HCT116 (cell line): Measurements from ENCODE around the gene RNF227. TPM values are rescaled to one million over a fixed set of nuclear protein-coding genes. Genes with fewer than 3 reads are reported as not detected.

Experiments used
- ATAC-seq: fragments of 200-7000 bp; cut with Tn5 transposase; 2 replicates; pipeline ENCODE4 v1.9.1; 2020; ENCODE audit warnings: mild to moderate bottlenecking, moderate library complexity
- BruUV-seq: library from RNA; stranded (reverse); fragments of 400-500 nt; replicated peaks from 2 replicates; lab custom pipeline; 2021; lab: Mats Ljungman, UMichigan
- CTCF ChIA-PET: fragments of 300-600 bp; sonication (Branson Sonifier 250); formaldehyde crosslinking; loops from one replicate; lab custom pipeline; 2021; ENCODE audit warnings: antibody characterized with exemption; lab: Charles Lee
- POLR2A ChIA-PET: fragments of 300-600, 350-600 bp; sonication (Branson Sonifier 250); formaldehyde crosslinking; loops from one replicate; lab custom pipeline; 2021; ENCODE audit warnings: antibody characterized with exemption; lab: Charles Lee
- RAD21 ChIA-PET, 2 experiments: fragments of 300-600 bp; sonication (Branson Sonifier 250); formaldehyde crosslinking; loops; one replicate each; lab custom pipeline; 2023; ENCODE audit warnings: low total read pairs in 2 of 2; ENCODE audit not compliant: uncharacterized antibody in 2 of 2, unreplicated experiment in 2 of 2, low non-redundant PET in 1 of 2; lab: Charles Lee
- DNase-seq: peaks from one replicate; pipeline ENCODE4 v3.0.0-alpha.2; 2010; ENCODE audit warnings: low read depth, low spot score
- H2AFZ ChIP-seq: fragments of 200-600 bp; shearing (Covaris generic), sonication (generic); 2 replicates; pipeline ENCODE4 v1.6.1; 2017; ENCODE audit warnings: low read depth, mixed run types, mixed read lengths, antibody characterized with exemption, low read length; ENCODE audit not compliant: poor library complexity, severe bottlenecking
- H3K27ac ChIP-seq: 2 replicates; pipeline ENCODE4 v1.5.1; 2012; ENCODE audit warnings: low read depth, low read length
- H3K27me3 ChIP-seq: fragments of 200-600 bp; sonication (generic); 2 replicates; pipeline ENCODE4 v1.6.1; 2016; ENCODE audit warnings: mixed run types, low read length, mixed read lengths; ENCODE audit not compliant: insufficient read depth
- H3K36me3 ChIP-seq, 2 experiments: fragments of 200-500 bp in 1 of 2; fragments of 200-600 bp in 1 of 2; sonication (Bioruptor generic) in 1 of 2; sonication (generic) in 1 of 2; 2 replicates each; pipeline versions ENCODE4 v1.5.1 to v1.6.1; 2014 to 2016; ENCODE audit warnings: low read length in 2 of 2, inconsistent platforms in 1 of 2, mixed read lengths in 1 of 2, mixed run types in 1 of 2; ENCODE audit not compliant: insufficient read depth in 2 of 2, control insufficient read depth in 1 of 2
- H3K4me1 ChIP-seq, 2 experiments: fragments of 200-600 bp in 1 of 2; sonication (generic) in 1 of 2; 2 replicates each; pipeline versions ENCODE4 v1.5.1 to v1.6.1; 2012 to 2017; ENCODE audit warnings: low read length in 2 of 2, inconsistent platforms in 1 of 2, mild to moderate bottlenecking in 1 of 2, mixed read lengths in 1 of 2, mixed run types in 1 of 2, moderate library complexity in 1 of 2; ENCODE audit not compliant: insufficient read depth in 2 of 2, control insufficient read depth in 1 of 2
- H3K4me2 ChIP-seq: fragments of 200-600 bp; sonication (generic); 2 replicates; pipeline ENCODE4 v1.6.1; 2017; ENCODE audit warnings: mixed run types, low read length, mixed read lengths
- H3K4me3 ChIP-seq, 2 experiments: fragments of 200-600 bp in 1 of 2; sonication (generic) in 1 of 2; replicated peaks in 1 of 2; 2 replicates each; pipeline ENCODE4 v1.5.1; 2011 to 2016; ENCODE audit warnings: low read length in 2 of 2, control low read depth in 1 of 2, low read depth in 1 of 2, mild to moderate bottlenecking in 1 of 2, mixed read lengths in 1 of 2, mixed run types in 1 of 2
- H3K79me2 ChIP-seq: fragments of 200-600 bp; sonication (generic); 2 replicates; pipeline ENCODE4 v1.6.1; 2017; ENCODE audit warnings: mild to moderate bottlenecking, mixed run types, low read length, moderate library complexity, mixed read lengths; ENCODE audit not compliant: insufficient read depth
- H3K9ac ChIP-seq: fragments of 200-600 bp; sonication (generic); 2 replicates; pipeline ENCODE4 v1.6.1; 2016; ENCODE audit warnings: low read length, mixed read lengths
- H3K9me2 ChIP-seq: fragments of 200-600 bp; sonication (generic), shearing (Covaris generic); 2 replicates; pipeline ENCODE4 v1.6.1; 2017; ENCODE audit warnings: mixed run types, mild to moderate bottlenecking, moderate library complexity; ENCODE audit not compliant: insufficient read depth
- H3K9me3 ChIP-seq, 2 experiments: fragments of 200-500 bp in 1 of 2; fragments of 200-600 bp in 1 of 2; sonication (Bioruptor generic) in 1 of 2; sonication (generic) in 1 of 2; 2 replicates each; pipeline ENCODE4 v1.6.1; 2014 to 2017; ENCODE audit warnings: low read length in 2 of 2, mixed read lengths in 2 of 2, inconsistent platforms in 1 of 2, low read depth in 1 of 2, mild to moderate bottlenecking in 1 of 2, mixed run types in 1 of 2, moderate library complexity in 1 of 2; ENCODE audit not compliant: control insufficient read depth in 1 of 2, insufficient read depth in 1 of 2
- H4K20me1 ChIP-seq: fragments of 200-600 bp; sonication (generic), shearing (Covaris generic); 2 replicates; pipeline ENCODE4 v1.6.1; 2017; ENCODE audit warnings: mixed run types, mild to moderate bottlenecking, moderate library complexity; ENCODE audit not compliant: insufficient read depth
- ELF1 ChIP-seq: IDR thresholded peaks from 2 replicates; pipeline ENCODE4 v1.6.1; 2012; ENCODE audit warnings: low read depth, borderline replicate concordance
- EZH2 ChIP-seq: fragments of 200-600 bp; sonication (generic); IDR thresholded peaks from 2 replicates; pipeline ENCODE4 v1.6.1; 2017; ENCODE audit warnings: antibody characterized with exemption, mixed run types
- RAD21 ChIP-seq: IDR thresholded peaks from 2 replicates; pipeline ENCODE4 v1.6.1; 2012; ENCODE audit warnings: low read depth, mild to moderate bottlenecking
- SIN3A ChIP-seq: IDR thresholded peaks from 2 replicates; pipeline ENCODE4 v1.6.1; 2012; ENCODE audit warnings: low read depth
- SP1 ChIP-seq: IDR thresholded peaks from 2 replicates; pipeline ENCODE4 v1.6.1; 2012; ENCODE audit warnings: low read depth
- TCF7L2 ChIP-seq: IDR thresholded peaks from 2 replicates; pipeline ENCODE4 v1.7.0; 2011; ENCODE audit warnings: borderline replicate concordance, inconsistent platforms; ENCODE audit not compliant: insufficient read depth, insufficient read length; ENCODE audit errors: extremely low read depth
- YY1 ChIP-seq: IDR thresholded peaks from 2 replicates; pipeline ENCODE4 v1.6.1; 2011; ENCODE audit warnings: low read length, low read depth, moderate library complexity, mild to moderate bottlenecking; ENCODE audit not compliant: insufficient replicate concordance; ENCODE audit errors: extremely low read depth
- ZNF274 ChIP-seq: fragments of 200-500 bp; sonication (Bioruptor generic); IDR thresholded peaks from 2 replicates; pipeline ENCODE4 v1.6.1; 2014; ENCODE audit warnings: mild to moderate bottlenecking, low read depth, low read length, inconsistent platforms
- intact Hi-C: fragments of 100-400 bp; cut with micrococcal nuclease; formaldehyde crosslinking; loops from 2 replicates; pipeline ENCODE4 v1.10.0; 2022
- total RNA-seq: library from RNA; stranded (reverse); gene quantifications from one replicate; pipeline ENCODE4 v1.2.1, GENCODE V29; 2021; ENCODE audit not compliant: unreplicated experiment
- TF ChIP-seq, protein P1 (sequence below), 3 experiments: fragments of 200-600 bp in 1 of 3; sonication (generic) in 1 of 3; IDR thresholded peaks in 2 of 3; conservative IDR thresholded peaks in 1 of 3; 2 replicates each; pipeline ENCODE4 v1.5.1; 2012 to 2017; ENCODE audit warnings: low read depth in 2 of 3, low read length in 2 of 3, antibody characterized with exemption in 1 of 3, borderline replicate concordance in 1 of 3, control low read depth in 1 of 3, mild to moderate bottlenecking in 1 of 3, mixed read lengths in 1 of 3, mixed run types in 1 of 3, moderate library complexity in 1 of 3; ENCODE audit not compliant: insufficient read depth in 1 of 3
- TF ChIP-seq, protein P2 (sequence below): IDR thresholded peaks from 2 replicates; pipeline ENCODE4 v1.6.1; 2011; ENCODE audit warnings: mild to moderate bottlenecking, low read length, moderate library complexity; ENCODE audit not compliant: insufficient replicate concordance; ENCODE audit errors: extremely low read depth

The RNF227 gene
- total RNA-seq, 1 experiment from 2014 or later = 0.74 TPM

DNA sequence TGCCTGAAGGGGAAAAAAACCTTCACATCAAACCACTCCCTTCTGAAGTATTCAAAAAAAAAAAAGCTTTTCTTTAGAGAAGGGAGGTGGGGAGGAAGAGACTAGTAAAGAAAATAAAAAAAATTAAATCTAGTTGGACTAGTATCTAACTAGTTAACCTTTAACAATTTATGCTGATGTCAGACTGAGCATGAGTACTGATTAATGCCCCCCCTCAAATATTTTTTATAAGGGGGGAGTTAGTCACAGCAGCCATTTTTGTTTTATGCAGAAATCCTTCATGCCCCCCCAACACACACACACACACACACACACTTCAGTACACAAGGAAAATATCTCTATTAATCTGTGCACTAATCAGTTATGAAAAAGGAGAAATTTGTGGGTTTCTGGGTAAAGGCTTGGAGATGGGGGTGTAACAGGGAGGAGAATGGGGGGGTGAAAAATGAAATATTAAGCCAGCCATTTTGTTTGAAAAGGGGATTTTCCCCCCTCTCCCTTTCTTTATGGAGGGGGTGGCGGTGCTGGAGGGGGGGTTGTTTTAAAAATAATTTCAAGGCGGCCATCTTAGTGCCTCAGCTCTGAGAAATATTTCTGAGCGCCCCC, 32.2 kb downstream of the RNF227 start:
- TSS peak; percentile 23 for BruUV-seq
- Histone ChIP-seq H3K9ac (0 out of 2 replicates have a peak overlapping the region, but pooled peaks have one; percentile 31), H3K4me2 (peak overlapping the region; percentile 66), H3K36me3 (peaks cover 0 to 3% of the 10 kb centered on the region in 2 experiments; a peak in 2 of 4 replicates), H4K20me1 (no peaks in the 10 kb centered on the region), H2AFZ (no peak overlapping the region), H3K4me3 (peak overlapping the region; percentile 20 to 52; a peak in 3 of 4 replicates), H3K4me1 (peaks cover 29 to 41% of the 10 kb centered on the region in 2 experiments), H3K9me3 (no peaks in the 10 kb centered on the region), H3K27ac (no peak overlapping the region; the same call in 1 of the 2 replicates), H3K9me2 (no peaks in the 10 kb centered on the region), H3K27me3 (no peaks in the 10 kb centered on the region), H3K79me2 (peaks cover 25% of the 10 kb centered on the region)
- no peak for DNase-seq
- ChIA-PET POLR2A (interaction anchor here (2.3 kb wide), 1 partner anchor 42 kb away, joined by 5 read pairs; no protein-coding TSS in a partner anchor), RAD21 (interaction anchor here in 1 of 2 experiments (0.6 kb wide), 1 partner anchor 275 kb away, joined by 5 read pairs; no protein-coding TSS in a partner anchor), CTCF (interaction anchor here (0.7 kb wide), 1 partner anchor 14 kb away, joined by 3 read pairs; no protein-coding TSS in a partner anchor)
- TF ChIP-seq, protein P1, sequence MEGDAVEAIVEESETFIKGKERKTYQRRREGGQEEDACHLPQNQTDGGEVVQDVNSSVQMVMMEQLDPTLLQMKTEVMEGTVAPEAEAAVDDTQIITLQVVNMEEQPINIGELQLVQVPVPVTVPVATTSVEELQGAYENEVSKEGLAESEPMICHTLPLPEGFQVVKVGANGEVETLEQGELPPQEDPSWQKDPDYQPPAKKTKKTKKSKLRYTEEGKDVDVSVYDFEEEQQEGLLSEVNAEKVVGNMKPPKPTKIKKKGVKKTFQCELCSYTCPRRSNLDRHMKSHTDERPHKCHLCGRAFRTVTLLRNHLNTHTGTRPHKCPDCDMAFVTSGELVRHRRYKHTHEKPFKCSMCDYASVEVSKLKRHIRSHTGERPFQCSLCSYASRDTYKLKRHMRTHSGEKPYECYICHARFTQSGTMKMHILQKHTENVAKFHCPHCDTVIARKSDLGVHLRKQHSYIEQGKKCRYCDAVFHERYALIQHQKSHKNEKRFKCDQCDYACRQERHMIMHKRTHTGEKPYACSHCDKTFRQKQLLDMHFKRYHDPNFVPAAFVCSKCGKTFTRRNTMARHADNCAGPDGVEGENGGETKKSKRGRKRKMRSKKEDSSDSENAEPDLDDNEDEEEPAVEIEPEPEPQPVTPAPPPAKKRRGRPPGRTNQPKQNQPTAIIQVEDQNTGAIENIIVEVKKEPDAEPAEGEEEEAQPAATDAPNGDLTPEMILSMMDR (IDR thresholded peaks at IDR 0.05 in 2 of 3, conservative IDR thresholded peaks at IDR 0.05 in 1 of 3; ENCODE audit: borderline replicate concordance in 1 of 3, insufficient read depth in 1 of 3, low read depth in 2 of 3, low read length in 2 of 3) = no peak
- peak; percentile 56 for TF ChIP-seq YY1
- no peak for ATAC-seq
- intact Hi-C loops = no loop called here

DNA sequence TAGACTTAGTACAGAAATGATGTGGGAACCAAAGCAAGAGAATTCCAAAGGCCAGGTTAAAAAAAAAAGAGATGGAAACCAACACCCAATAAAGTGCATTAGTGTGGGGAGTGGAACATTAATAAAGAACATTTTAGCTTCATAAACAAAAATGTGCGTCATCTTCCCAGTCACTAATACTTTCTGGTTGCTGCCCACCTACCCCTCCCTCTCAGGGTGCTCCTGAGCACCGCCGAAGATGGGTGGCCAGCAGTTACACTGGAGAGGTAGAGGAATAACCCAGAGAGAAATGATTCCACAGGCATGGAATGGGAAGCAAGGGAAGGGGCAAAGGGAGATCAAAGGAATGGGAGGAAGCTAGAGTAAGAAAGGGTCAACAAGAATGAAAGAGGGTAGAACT, 33.5 kb downstream of the RNF227 start:
- H3K79me2 ChIP-seq = peaks cover 13% of the 10 kb centered on the region; the same call in 1 of the 2 replicates
- no peak overlapping the region for H2AFZ ChIP-seq
- H3K36me3 ChIP-seq = peaks cover 0 to 3% of the 10 kb centered on the region in 2 experiments; a peak in 2 of 4 replicates
- H3K9me2 ChIP-seq = no peaks in the 10 kb centered on the region
- no peak overlapping the region for H3K27ac ChIP-seq
- ATAC-seq (no peak), DNase-seq (no peak)
- H3K27me3 ChIP-seq = no peaks in the 10 kb centered on the region
- no TSS peak for BruUV-seq
- peaks cover 18 to 29% of the 10 kb centered on the region in 2 experiments for H3K4me1 ChIP-seq
- H4K20me1 ChIP-seq = no peaks in the 10 kb centered on the region
- intact Hi-C loops = no loop called here
- ChIA-PET RAD21 (no interaction called here), CTCF (no interaction called here), POLR2A (interaction anchor here (1.0 to 2.3 kb wide), 2 partner anchors 14 to 41 kb away, joined by 3 to 5 read pairs; no protein-coding TSS in a partner anchor)
- no peak overlapping the region for H3K9ac ChIP-seq
- no peak overlapping the region for H3K4me3 ChIP-seq
- no peaks in the 10 kb centered on the region for H3K9me3 ChIP-seq
- H3K4me2 ChIP-seq = no peak overlapping the region
- TF ChIP-seq EZH2 (no peak), SP1 (no peak), ZNF274 (no peak), SIN3A (no peak), TCF7L2 (no peak), RAD21 (no peak), ELF1 (no peak)
- TF ChIP-seq, protein P2, sequence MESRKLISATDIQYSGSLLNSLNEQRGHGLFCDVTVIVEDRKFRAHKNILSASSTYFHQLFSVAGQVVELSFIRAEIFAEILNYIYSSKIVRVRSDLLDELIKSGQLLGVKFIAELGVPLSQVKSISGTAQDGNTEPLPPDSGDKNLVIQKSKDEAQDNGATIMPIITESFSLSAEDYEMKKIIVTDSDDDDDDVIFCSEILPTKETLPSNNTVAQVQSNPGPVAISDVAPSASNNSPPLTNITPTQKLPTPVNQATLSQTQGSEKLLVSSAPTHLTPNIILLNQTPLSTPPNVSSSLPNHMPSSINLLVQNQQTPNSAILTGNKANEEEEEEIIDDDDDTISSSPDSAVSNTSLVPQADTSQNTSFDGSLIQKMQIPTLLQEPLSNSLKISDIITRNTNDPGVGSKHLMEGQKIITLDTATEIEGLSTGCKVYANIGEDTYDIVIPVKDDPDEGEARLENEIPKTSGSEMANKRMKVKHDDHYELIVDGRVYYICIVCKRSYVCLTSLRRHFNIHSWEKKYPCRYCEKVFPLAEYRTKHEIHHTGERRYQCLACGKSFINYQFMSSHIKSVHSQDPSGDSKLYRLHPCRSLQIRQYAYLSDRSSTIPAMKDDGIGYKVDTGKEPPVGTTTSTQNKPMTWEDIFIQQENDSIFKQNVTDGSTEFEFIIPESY = no peak
- TF ChIP-seq, protein P1 (IDR thresholded peaks at IDR 0.05 in 2 of 3, conservative IDR thresholded peaks at IDR 0.05 in 1 of 3; ENCODE audit: borderline replicate concordance in 1 of 3, insufficient read depth in 1 of 3, low read depth in 2 of 3, low read length in 2 of 3) = no peak
